Fibroblast of skin of left biceps (primary cell): ENCODE results near the gene HOXA2.
A peak's percentile ranks its signal among the peaks of the same experiment; 100 is the strongest.

ENCODE experiments used
- DNase-seq, 2 experiments: peaks; one replicate each; pipeline ENCODE4 v3.0.0-alpha.2; 2013; ENCODE audit warnings: low read depth in 2 of 2

The HOXA2 gene

GRCh38 chr7:27098578-27099451 is 3.7 kb downstream of the HOXA2 start:
- DNase-seq = peak; percentile 21 to 25

- no peak for DNase-seq
These were observed 4.6 kb downstream of the HOXA2 start for GRCh38 chr7:27097686-27098577.

GRCh38 chr7:27096768-27097514 is 5.5 kb downstream of the HOXA2 start:
- DNase-seq = no peak

GRCh38 chr7:27095897-27096767 is 6.4 kb downstream of the HOXA2 start, which contains the start of gene HOXA1:
HOXA1 (minus strand) TSS chr7:27096000; CDS start chr7:27095912, 88 bp downstream.
- peak; percentile 51 to 58 for DNase-seq

GRCh38 chr7:27095050-27095896 is 7.2 kb downstream of the HOXA2 start:
- DNase-seq = no peak

GRCh38 chr7:27094304-27095049 is 8.0 kb downstream of the HOXA2 start:
- DNase-seq = no peak

- no peak for DNase-seq
These were observed 9.1 kb downstream of the HOXA2 start for GRCh38 chr7:27093184-27093895.

GRCh38 chr7:27092819-27093110 is 9.7 kb downstream of the HOXA2 start:
- DNase-seq = no peak

- no peak for DNase-seq
These were observed 10.3 kb downstream of the HOXA2 start for GRCh38 chr7:27091941-27092818.

GRCh38 chr7:27091105-27091504 is 11.4 kb downstream of the HOXA2 start:
- DNase-seq = no peak

- no peak for DNase-seq
These were observed 14.2 kb downstream of the HOXA2 start for GRCh38 chr7:27088002-27088922.

GRCh38 chr7:27083646-27084045 is 18.8 kb downstream of the HOXA2 start:
- no peak for DNase-seq

- DNase-seq = no peak
These were observed 20.3 kb downstream of the HOXA2 start for GRCh38 chr7:27082171-27082570.

- no peak for DNase-seq
These were observed 21.5 kb downstream of the HOXA2 start for GRCh38 chr7:27080844-27081436.

GRCh38 chr7:27079234-27079975 is 23.1 kb downstream of the HOXA2 start:
- no peak for DNase-seq
